Measurements from ENCODE around the gene CERS6.

CERS6 gene

DNA sequence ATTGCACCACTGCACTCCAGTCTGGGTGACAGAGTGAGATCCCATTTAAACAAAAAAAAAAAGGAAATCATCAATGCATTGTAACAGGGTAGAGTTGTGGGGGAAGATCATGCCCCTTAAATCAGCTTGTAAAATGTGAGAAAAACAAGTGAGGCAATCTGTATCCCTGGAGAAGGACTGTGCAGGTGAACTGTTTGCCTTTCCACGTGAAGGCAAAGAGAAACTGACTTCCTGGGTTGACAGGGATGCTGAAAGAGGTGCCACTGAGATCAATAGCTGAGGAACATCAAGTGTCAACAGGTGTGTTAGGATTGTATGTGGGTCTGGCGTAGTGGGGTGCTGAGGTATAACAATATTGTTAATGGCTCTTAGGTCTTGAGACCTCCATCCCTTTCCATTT is 48.3 kb downstream of the CERS6 start:
- TF ChIP-seq, protein P1, sequence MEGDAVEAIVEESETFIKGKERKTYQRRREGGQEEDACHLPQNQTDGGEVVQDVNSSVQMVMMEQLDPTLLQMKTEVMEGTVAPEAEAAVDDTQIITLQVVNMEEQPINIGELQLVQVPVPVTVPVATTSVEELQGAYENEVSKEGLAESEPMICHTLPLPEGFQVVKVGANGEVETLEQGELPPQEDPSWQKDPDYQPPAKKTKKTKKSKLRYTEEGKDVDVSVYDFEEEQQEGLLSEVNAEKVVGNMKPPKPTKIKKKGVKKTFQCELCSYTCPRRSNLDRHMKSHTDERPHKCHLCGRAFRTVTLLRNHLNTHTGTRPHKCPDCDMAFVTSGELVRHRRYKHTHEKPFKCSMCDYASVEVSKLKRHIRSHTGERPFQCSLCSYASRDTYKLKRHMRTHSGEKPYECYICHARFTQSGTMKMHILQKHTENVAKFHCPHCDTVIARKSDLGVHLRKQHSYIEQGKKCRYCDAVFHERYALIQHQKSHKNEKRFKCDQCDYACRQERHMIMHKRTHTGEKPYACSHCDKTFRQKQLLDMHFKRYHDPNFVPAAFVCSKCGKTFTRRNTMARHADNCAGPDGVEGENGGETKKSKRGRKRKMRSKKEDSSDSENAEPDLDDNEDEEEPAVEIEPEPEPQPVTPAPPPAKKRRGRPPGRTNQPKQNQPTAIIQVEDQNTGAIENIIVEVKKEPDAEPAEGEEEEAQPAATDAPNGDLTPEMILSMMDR (conservative IDR thresholded peaks at IDR 0.05), result no peak
- no peak for TF ChIP-seq ZFX (IDR thresholded peaks at IDR 0.05)
- no peak overlapping the region for H3K27ac ChIP-seq

DNA sequence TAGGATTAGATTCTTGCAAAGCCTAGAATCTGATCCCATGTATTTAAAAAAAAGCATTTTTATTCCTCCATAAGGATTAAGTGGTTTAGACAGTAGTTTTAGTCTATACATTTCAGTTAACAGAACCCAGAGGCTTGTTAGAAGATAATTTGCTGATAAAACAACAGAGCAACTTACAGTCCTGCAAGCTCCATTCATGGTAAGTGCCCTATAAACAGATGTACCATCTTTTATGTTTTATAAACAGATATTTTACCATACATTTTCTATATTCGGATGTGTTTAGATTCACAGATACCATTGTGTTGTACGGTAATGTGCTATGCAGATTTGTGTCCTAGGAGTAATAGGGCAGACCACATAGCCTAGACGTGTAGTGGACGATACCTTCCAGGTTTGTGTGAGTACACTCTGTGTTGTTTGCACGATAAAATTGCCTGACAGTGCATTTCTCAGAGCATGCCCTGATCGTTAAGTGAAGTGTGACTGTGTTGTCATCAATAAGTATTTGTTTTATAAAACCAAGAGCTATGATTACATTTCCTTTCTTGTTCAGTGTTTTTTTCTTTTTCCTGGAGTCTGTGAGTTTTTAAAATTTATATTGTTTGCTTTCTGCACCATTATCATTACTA is 54.2 kb downstream of the CERS6 start:
- TF ChIP-seq, protein P1 (conservative IDR thresholded peaks at IDR 0.05), result no peak
- TF ChIP-seq ZFX (IDR thresholded peaks at IDR 0.05), result no peak
- H3K27ac ChIP-seq, result no peak overlapping the region; the same call in 1 of the 2 replicates

DNA sequence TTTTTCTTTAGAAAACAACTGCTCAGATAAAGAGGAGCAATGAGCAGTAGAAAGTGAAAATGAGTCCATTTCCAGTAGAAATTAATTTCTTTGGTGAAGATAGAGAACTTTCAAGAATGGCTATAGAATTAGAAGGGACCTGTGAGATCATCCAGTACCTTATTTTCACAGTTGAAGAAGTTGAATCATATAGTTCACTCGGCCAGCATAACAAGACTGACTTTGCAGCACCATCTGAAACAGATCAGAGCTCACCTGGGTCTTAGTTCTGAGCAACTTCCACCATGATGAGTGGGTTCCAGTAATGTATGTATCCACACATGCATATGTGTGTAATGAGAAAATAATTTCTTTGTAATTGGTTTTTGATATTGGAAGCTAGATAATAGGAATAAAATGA is 58.6 kb downstream of the CERS6 start:
- TF ChIP-seq, protein P1 (conservative IDR thresholded peaks at IDR 0.05), result no peak
- no peak for TF ChIP-seq ZFX (IDR thresholded peaks at IDR 0.05)
- no peak overlapping the region for H3K27ac ChIP-seq

DNA sequence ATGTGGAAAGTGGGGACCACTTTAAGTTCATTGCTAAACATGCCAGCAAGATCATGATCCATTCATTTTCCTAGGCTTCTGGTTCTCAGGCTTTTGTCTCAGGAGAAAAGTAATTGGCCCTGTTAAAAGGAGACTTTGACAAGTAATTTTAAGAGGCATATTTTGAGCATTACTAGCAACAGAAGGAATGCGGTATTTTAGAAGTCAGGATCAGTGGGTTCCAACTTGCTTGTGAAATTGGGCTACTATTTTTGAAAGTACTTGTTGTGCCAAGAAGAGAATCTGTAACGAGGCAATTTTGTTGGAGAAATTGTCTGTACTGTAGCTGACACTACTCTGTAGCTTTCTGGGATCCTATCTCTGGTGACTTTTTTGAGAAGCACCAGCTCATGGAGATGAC is 59.4 kb downstream of the CERS6 start:
- H3K27ac ChIP-seq, result no peak overlapping the region
- TF ChIP-seq, protein P1 (conservative IDR thresholded peaks at IDR 0.05), result no peak
- no peak for TF ChIP-seq ZFX (IDR thresholded peaks at IDR 0.05)

DNA sequence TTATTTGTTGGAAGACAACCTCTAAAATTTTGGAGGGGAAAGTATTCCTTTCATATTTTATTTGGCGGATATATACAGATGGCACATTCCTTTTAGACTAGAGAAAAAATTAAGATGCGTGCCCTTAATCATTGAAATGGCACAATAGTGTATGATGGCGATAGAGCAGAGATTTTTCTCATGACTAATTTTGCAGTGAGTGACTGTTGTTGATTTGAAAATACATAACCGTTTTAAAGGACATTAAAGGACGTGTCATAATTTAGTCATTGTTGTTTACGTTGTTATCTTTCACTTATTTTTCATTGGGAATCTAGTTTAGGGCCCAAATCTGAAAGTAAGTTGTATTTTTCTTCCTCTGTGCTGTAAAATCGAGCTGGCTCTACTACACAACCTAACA is 61.7 kb downstream of the CERS6 start:
- TF ChIP-seq, protein P1 (conservative IDR thresholded peaks at IDR 0.05), result no peak
- no peak for TF ChIP-seq ZFX (IDR thresholded peaks at IDR 0.05)
- H3K27ac ChIP-seq, result no peak overlapping the region

DNA sequence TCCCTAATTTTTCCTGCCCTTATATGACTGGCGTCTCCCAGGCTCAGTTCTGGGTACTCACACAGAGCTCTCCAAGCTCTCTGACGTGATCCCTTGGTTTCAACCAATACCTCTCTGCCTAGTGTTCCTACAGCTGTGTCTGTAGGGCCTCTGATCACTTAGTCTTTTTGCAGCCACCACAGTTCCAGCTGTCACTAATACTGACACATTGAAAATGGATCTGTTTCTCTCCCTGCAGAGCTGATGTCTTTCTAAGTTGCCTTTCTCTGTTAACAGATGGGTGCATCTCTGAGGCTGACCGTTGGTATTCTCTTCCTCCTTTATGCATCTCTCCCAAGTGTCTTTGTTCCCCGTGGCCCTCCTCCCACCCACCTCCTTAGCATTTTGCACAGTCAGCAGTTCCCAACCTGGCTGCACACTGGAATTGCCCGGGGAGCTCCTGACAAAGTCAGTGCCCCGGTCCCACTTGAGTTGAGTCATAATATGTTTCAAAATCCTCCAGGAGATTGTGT is 62.5 kb downstream of the CERS6 start:
- no peak for TF ChIP-seq ZFX (IDR thresholded peaks at IDR 0.05)
- TF ChIP-seq, protein P1 (conservative IDR thresholded peaks at IDR 0.05), result no peak
- no peak overlapping the region for H3K27ac ChIP-seq

DNA sequence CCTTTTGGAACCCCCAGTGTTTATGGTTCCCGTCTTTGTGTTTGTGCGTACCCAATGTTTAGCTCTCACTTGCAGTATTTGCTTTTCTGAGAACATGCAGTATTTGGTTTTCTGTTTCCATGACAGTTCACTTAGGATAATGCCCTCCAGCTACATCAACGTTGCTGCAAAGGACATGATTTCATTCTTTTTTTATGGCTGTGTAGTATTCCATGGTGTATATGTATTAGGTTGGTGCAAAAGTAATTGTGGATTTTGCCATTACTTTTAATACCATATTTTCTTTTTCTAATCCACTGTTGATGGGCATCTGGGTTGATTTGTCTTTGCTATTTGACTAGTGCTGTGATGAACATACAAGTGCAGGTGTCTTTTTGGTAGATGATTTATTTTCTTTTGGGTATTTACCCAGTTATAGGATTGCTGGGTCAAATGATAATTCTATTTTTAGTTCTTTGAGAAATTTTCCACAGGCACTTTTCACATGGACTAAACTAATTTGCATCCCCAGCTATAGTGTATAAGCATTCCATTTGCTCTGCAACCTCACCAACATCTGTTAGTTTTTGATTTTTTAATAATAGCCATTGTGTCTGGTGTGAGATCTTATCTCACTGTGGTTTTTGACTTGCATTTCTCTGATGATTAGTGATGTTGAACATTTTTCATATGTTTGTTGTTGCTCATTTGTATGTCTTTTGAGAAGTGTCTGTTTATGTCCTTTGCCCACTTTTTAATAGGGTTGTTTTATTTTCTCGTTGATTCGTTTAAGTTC is 63.6 kb downstream of the CERS6 start:
- no peak for TF ChIP-seq ZFX (IDR thresholded peaks at IDR 0.05)
- TF ChIP-seq, protein P1 (conservative IDR thresholded peaks at IDR 0.05), result no peak
- no peak overlapping the region for H3K27ac ChIP-seq
